Activated naive CD4-positive, alpha-beta T cell treated with anti-CD3 and anti-CD28 coated beads, Interleukin-2, amount 10 ng/mL, durations not matched to agents 5 hours and 36 hours (primary cell): ENCODE results near the gene NEU4. TPM values are rescaled to one million over a fixed set of nuclear protein-coding genes. Genes with fewer than 3 reads are reported as not detected.

Experiments used
- total RNA-seq, 2 experiments: library from RNA; stranded (reverse); gene quantifications; one replicate each; pipeline ENCODE4 v1.2.3, GENCODE V29; 2021

Gene NEU4
- under 1 TPM in 1 of 2 experiments, not detected in 1; 0.19 TPM for total RNA-seq

DNA sequence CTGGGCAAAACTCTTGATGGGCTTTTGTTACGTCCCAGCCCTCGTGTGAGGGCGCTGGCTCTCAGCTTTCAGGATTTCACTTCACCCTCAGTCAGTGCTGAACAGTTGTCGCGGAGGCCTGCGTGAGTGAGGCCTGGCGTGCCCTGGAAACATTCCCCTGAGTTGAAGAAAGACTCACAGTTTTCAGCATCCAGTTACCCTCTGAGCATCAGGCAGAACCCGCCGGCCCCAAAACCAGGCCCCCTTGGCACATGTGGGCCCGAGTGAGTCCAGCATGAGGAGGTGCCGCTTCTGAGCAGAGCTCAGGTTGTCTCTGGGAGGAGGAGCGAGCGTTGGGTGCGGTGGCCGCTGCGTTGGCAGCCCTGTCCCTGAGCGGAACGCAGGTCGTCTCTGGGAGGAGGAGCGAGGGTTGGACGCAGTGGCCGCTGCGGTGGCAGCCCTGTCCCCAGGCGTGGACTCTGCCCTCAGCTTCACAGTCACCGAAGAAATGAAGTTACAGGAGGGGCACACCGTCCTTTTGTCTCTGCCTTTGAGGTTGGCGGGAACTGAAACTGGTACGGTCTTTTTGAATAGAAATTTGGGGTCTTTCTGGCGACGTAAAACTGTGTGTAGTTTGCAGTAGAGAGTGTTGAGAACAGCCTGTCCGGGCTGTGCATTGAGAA is at the start of gene NEU4:
Gene NEU4, plus strand, starts transcription at position 473 of the 662 bp plus-strand sequence. CDS start 5,292 bp downstream, outside the sequence.

GRCh38 chr2:241776336-241777169 is 32.4 kb upstream of the NEU4 start, which contains the start of gene GAL3ST2:
Gene GAL3ST2, plus strand, starts transcription at chr2:241776822. Its CDS starts 134 bp downstream, at chr2:241776956.

GRCh38 chr2:241858206-241859016 is 49.4 kb downstream of the NEU4 start, which contains the start of gene PDCD1:
Gene PDCD1, minus strand, starts transcription at chr2:241858894. Its CDS starts 56 bp downstream, at chr2:241858838.

Other genes starting within 250 kb of the NEU4 start
- gene THAP4, start 172.0 kb upstream of the NEU4 start, total RNA-seq: 10 to 100 TPM; 36.6 to 38.0 TPM
- gene ATG4B, start 171.5 kb upstream of the NEU4 start, total RNA-seq: 10 to 100 TPM; 81.3 to 81.5 TPM
- gene DTYMK, start 122.4 kb upstream of the NEU4 start, total RNA-seq: 10 to 100 TPM; 47.9 to 52.4 TPM
- gene ING5, start 107.2 kb upstream of the NEU4 start, total RNA-seq: 10 to 100 TPM; 38.8 TPM
- gene D2HGDH, start 74.6 kb upstream of the NEU4 start, total RNA-seq: 10 to 100 TPM; 29.0 to 30.0 TPM
- under 1 TPM in 1 of 2 experiments, not detected in 1; 0.20 TPM for gene GAL3ST2, start 32.4 kb upstream of the NEU4 start, total RNA-seq
- gene PDCD1, start 49.7 kb downstream of the NEU4 start, total RNA-seq: 1 to 10 TPM; 1.5 to 2.2 TPM
- not detected for gene RTP5, start 60.5 kb downstream of the NEU4 start, total RNA-seq